SJCRH30 (cell line): ENCODE data around the gene DNAH8. TPM values are rescaled to one million over a fixed set of nuclear protein-coding genes. Genes with fewer than 3 reads are reported as not detected.

Experiments used
- DNase-seq, 2 experiments: peaks; one replicate each; pipeline ENCODE4 v3.0.0-alpha.2; 2015 to 2020
- H3K27ac ChIP-seq: fragments of 250-450 bp; sonication (Bioruptor Pico); 2 replicates; pipeline ENCODE4 v1.5.1; 2020; ENCODE audit warnings: mild to moderate bottlenecking, moderate library complexity
- H3K27me3 ChIP-seq: fragments of 250-450 bp; sonication (Bioruptor Pico); 2 replicates; pipeline ENCODE4 v1.5.1; 2020; ENCODE audit warnings: mild to moderate bottlenecking, moderate library complexity
- H3K36me3 ChIP-seq: fragments of 250-450 bp; sonication (Bioruptor Pico); 2 replicates; pipeline ENCODE4 v1.5.1; 2020; ENCODE audit warnings: mild to moderate bottlenecking, moderate library complexity
- H3K4me1 ChIP-seq: fragments of 250-450 bp; sonication (Bioruptor Pico); 2 replicates; pipeline ENCODE4 v1.5.1; 2020; ENCODE audit warnings: mild to moderate bottlenecking, moderate library complexity
- H3K4me3 ChIP-seq: fragments of 250-450 bp; sonication (Bioruptor Pico); 2 replicates; pipeline ENCODE4 v1.5.1; 2020; ENCODE audit warnings: mild to moderate bottlenecking, moderate library complexity
- H3K9me3 ChIP-seq: fragments of 250-450 bp; sonication (Bioruptor Pico); replicated peaks from 2 replicates; pipeline ENCODE4 v1.5.1; 2020; ENCODE audit warnings: mild to moderate bottlenecking, moderate library complexity
- total RNA-seq: library from RNA; depleted of rRNA; stranded (reverse); fragments of >200 nt; shearing (Covaris generic); gene quantifications from 2 replicates; pipeline ENCODE4 v1.2.3, GENCODE V29; 2014

Gene DNAH8
- total RNA-seq, 1 experiment from 2014 or later: under 0.01 TPM

- Histone ChIP-seq H3K27ac (no peak overlapping the region), H3K4me1 (no peaks in the 10 kb centered on the region), H3K9me3 (no peaks in the 10 kb centered on the region), H3K36me3 (no peaks in the 10 kb centered on the region), H3K4me3 (no peak overlapping the region), H3K27me3 (peaks cover 16% of the 10 kb centered on the region)
- DNase-seq: no peak
Measured at GRCh38 chr6:39040080-39040673, 325.1 kb downstream of the DNAH8 start.

DNA sequence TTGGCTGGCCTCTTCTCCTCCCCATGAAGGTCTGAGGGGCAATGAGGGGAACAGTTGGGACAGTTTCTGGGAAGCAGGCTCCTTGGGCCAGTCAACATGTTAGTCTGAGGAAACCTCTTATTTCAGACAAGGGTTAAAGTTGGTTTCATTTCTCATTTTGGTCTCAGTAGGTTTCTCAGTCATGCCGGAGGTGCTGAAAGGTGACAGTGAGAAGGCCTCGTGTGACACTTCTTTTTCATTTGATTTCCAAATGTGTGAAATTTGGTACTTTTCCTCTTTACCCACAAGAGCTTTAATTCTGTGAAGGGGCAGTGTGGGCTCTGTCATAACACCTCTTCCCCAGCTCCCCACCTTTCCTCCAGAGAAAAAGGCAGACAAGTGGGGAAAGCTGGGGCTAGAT lies 326.0 kb downstream of the DNAH8 start:
- DNase-seq: no peak
- H3K9me3 ChIP-seq: no peaks in the 10 kb centered on the region
- peaks cover 13% of the 10 kb centered on the region for H3K27me3 ChIP-seq
- no peak overlapping the region for H3K4me3 ChIP-seq
- no peak overlapping the region for H3K27ac ChIP-seq
- H3K4me1 ChIP-seq: no peaks in the 10 kb centered on the region
- H3K36me3 ChIP-seq: no peaks in the 10 kb centered on the region

DNA sequence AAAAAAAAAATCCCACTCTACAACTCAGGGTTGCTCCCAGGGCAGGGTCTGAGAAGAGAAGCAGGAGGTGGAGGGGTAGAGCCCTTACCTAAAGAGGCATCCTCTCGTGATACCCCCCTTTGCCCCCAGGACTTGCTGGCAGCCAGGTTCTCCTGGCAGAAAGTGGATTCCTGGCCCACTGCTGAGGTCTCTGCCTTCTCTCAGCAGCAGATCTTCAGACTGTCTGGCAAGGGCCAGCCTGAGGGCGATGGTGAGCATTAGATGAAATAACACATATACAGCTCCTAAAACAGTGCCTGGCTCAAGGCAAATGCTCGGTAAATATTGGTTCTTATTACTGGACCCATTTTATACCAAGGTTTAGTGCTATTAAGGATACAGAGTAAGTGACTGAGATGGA lies 328.7 kb downstream of the DNAH8 start:
- Histone ChIP-seq H3K27me3 (no peaks in the 10 kb centered on the region), H3K27ac (no peak overlapping the region), H3K36me3 (no peaks in the 10 kb centered on the region), H3K4me1 (no peaks in the 10 kb centered on the region), H3K4me3 (no peak overlapping the region), H3K9me3 (no peaks in the 10 kb centered on the region)
- DNase-seq: no peak

GRCh38 chr6:39044181-39044580 lies 329.1 kb downstream of the DNAH8 start:
- Histone ChIP-seq H3K9me3 (no peaks in the 10 kb centered on the region), H3K36me3 (no peaks in the 10 kb centered on the region), H3K4me3 (no peak overlapping the region), H3K27me3 (no peaks in the 10 kb centered on the region), H3K27ac (no peak overlapping the region), H3K4me1 (no peaks in the 10 kb centered on the region)
- no peak for DNase-seq

DNA sequence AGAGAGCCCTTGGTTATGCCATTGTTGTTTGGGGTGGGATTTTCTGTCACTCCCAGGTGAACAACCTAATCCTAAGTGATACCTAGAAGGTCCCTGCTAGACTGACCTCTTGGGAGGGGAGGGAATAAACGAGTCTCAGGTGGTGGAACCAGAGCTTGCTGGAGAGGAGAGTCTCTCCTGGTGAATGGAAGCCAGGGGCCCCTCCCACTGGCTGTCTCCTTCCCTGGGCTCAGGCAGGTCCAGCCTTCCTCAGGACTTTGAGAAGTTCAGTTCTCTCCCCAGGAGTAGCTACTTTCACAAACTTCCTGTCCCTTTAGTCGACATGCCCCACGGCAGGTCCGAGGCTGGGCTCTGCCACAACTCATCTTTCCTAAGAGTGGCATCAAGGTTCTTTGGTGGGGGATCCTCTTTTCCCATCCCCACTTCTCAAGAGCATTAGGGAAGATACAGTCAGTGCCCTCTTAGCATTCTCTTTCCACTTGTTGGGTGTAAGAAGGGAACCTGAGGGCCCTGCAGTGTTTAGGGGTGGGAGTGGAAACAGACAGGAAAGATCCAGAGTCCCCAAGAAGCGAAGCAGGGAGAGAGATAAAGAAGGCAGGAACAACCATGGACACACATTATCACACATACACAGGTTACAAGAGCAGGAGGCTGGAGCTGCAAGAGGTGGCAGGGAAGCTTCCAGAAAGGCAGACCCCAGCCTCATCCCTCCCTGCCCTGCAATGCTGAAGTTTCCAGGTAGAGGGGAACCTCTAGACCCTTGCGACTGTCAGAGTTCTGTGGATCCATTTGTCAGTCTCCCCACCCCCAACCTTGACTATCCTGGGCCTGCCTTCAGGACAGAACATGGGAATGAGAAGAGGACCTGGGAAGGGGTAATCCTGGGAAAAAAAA lies 332.6 kb downstream of the DNAH8 start:
- no peaks in the 10 kb centered on the region for H3K27me3 ChIP-seq
- no peaks in the 10 kb centered on the region for H3K9me3 ChIP-seq
- H3K27ac ChIP-seq: no peak overlapping the region
- no peaks in the 10 kb centered on the region for H3K36me3 ChIP-seq
- no peaks in the 10 kb centered on the region for H3K4me1 ChIP-seq
- no peak overlapping the region for H3K4me3 ChIP-seq
- no peak for DNase-seq

DNA sequence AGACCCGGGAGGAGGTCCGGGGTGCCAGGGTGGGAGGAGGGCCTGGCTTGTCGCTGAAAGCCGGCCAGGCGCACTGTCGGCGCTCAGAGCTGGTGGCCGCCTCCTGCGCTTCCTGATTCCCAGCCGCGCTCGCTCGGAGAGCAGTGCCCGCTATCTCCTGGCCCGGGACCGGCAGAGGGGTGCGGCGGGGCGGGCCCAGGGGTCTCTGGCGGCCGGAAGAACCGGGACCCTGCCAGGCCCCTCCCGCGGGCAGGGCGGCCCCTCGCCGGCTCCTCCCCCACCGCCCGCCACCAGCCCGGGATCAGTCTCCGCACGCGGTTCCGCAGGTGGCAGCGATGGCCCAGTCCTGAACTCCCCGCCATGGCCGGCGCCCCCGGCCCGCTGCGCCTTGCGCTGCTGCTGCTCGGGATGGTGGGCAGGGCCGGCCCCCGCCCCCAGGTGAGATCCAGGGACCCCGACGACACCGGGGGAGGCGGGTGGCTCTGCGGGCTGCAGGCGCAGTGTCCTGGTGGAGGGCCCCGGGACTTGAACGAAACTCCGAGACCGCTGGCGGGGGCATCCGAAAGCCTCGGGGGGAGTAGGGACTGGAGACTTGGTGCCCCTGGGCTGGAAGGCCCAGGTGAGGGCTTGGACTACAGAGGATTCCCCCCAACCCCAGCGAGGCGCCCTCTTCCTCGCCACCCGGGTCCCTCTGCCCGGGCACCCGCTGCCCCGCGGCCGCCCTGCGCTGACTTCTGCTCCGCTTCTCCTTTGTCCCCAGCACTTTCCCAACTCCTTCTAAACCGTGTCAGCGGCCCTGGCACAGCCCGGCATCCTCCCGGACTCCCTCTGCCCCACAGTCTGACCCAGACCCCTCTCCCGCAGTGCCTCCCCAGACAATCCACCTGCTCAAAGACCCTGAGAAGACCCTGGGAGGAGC lies 333.6 kb downstream of the DNAH8 start, which contains the start of gene GLP1R:
Gene GLP1R, plus strand, starts transcription at position 301 of the 919 bp plus-strand sequence. Its CDS starts 60 bp downstream, at position 361.
- H3K27me3 ChIP-seq: no peaks in the 10 kb centered on the region
- no peaks in the 10 kb centered on the region for H3K36me3 ChIP-seq
- no peaks in the 10 kb centered on the region for H3K4me1 ChIP-seq
- H3K4me3 ChIP-seq: no peak within 1 kb of the TSS
- H3K9me3 ChIP-seq: no peaks in the 10 kb centered on the region
- H3K27ac ChIP-seq: no peak within 1 kb of the TSS
- no peak for DNase-seq

GRCh38 chr6:39049575-39050283 lies 334.6 kb downstream of the DNAH8 start:
- Histone ChIP-seq H3K9me3 (no peaks in the 10 kb centered on the region), H3K4me1 (no peaks in the 10 kb centered on the region), H3K27me3 (no peaks in the 10 kb centered on the region), H3K27ac (no peak overlapping the region), H3K4me3 (no peak overlapping the region), H3K36me3 (no peaks in the 10 kb centered on the region)
- no peak for DNase-seq

DNA sequence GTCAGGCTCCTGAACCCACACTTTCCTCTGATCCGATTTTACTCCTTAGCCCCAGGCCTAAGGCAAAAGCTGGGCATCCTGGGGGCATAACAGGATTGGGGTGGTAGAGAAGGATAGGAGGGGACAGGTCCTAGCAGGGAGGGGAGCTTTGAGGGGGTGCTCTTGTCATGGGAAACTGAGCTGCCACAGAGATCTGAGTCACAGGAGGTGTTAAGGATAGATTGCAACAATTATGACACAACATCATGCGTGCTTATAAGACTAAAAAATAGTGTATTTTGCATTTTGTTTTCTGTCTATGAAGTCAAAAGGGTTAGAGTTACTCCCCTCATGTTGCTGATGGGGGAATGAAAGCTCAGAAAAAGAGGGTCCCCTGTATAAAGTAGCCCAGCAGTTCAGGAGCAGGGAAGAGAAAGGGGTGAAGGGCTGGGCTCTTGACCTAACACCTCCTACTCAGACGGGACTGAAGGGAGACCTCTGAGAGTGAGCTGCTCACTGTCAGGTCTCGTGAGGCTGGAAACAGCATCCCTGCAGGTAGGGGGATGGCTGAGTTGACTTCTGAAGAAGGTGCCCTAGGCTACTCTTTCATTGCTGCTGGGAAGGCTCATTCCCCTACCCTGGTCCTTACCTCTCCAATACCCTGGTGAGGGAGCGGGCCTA lies 335.5 kb downstream of the DNAH8 start:
- DNase-seq: no peak
- no peaks in the 10 kb centered on the region for H3K27me3 ChIP-seq
- no peak overlapping the region for H3K27ac ChIP-seq

DNA sequence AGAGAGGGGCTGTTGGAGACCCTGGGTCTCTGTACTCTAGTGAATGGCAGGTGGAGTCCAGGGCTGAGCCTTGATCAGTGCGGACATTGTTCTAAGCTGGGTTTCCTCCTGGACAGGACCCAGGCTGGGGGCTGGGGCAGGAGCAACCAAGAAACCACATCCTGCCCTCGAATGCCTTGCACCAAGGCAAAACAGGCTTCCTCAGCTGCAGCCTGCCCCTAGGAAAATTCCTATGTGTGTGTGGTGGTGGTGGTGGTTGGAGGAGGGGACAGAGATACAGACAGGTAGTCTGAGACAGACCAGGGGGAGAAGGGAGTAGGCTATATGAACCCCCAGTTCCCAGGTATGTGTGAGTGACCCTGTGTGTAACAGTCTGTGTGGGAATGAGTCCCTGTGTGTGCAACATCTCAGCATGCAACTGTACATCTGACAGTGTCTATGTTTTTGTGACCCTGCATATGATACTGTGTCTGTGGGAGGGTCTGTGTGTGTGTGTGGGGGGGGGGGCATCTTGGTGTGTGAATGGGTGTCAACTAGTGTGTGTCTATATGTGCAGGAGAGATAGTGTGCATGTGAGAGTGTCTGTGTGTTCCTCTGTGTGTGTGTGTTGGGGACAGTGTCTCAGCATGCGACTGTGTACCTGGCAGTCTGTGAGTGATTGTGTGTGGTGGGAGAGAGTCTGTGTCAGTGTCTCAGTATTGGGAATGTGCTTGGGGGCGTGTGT lies 336.4 kb downstream of the DNAH8 start:
- peak in 1 of 2 experiments; percentile 5 for DNase-seq
- Histone ChIP-seq H3K27me3 (no peaks in the 10 kb centered on the region), H3K36me3 (no peaks in the 10 kb centered on the region), H3K4me1 (no peaks in the 10 kb centered on the region), H3K4me3 (no peak overlapping the region), H3K9me3 (no peaks in the 10 kb centered on the region), H3K27ac (no peak overlapping the region)

More for the DNA sequence above, 335.5 kb downstream of the DNAH8 start:
- Histone ChIP-seq H3K9me3 (no peaks in the 10 kb centered on the region), H3K4me3 (no peak overlapping the region), H3K36me3 (no peaks in the 10 kb centered on the region), H3K4me1 (no peaks in the 10 kb centered on the region)

GRCh38 chr6:39053016-39053624 lies 338.0 kb downstream of the DNAH8 start:
- Histone ChIP-seq H3K9me3 (no peaks in the 10 kb centered on the region), H3K4me1 (no peaks in the 10 kb centered on the region), H3K27me3 (no peaks in the 10 kb centered on the region), H3K27ac (no peak overlapping the region), H3K36me3 (no peaks in the 10 kb centered on the region), H3K4me3 (no peak overlapping the region)
- peak in 1 of 2 experiments; percentile 7 for DNase-seq

GRCh38 chr6:39053854-39054576 lies 338.9 kb downstream of the DNAH8 start:
- Histone ChIP-seq H3K9me3 (no peaks in the 10 kb centered on the region), H3K27ac (no peak overlapping the region), H3K27me3 (no peaks in the 10 kb centered on the region), H3K4me1 (no peaks in the 10 kb centered on the region), H3K4me3 (no peak overlapping the region), H3K36me3 (no peaks in the 10 kb centered on the region)
- no peak for DNase-seq

- Histone ChIP-seq H3K27ac (no peak overlapping the region), H3K36me3 (no peaks in the 10 kb centered on the region), H3K9me3 (no peaks in the 10 kb centered on the region), H3K4me1 (no peaks in the 10 kb centered on the region), H3K4me3 (no peak overlapping the region), H3K27me3 (0 out of 2 replicates have a peak, but pooled peaks cover 5% of the 10 kb centered on the region)
- no peak for DNase-seq
Measured at GRCh38 chr6:39054577-39055142, 339.5 kb downstream of the DNAH8 start.
